ENCODE results near the gene CCDC141.

Gene CCDC141

DNA sequence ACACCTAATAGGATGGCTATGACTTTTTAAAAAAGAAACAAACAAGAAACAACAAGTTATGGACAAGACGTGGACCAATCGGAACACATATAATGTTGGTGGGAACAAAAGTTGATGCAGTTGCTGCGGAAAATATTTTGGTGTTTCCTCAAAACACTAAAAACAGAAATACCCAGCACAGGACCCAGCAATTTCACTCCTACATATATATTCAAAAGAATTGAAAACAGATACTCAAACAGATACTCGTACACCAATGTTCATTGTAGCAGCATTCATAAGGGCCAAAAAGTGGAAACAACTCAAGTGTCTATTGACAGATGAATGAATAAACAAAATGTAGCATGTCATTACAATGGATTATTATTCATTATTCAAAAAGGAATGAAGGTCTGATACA is 12.1 kb downstream of the CCDC141 start:
- no peak for DNase-seq (ENCODE audit: low read depth)
- TF ChIP-seq, protein P1, sequence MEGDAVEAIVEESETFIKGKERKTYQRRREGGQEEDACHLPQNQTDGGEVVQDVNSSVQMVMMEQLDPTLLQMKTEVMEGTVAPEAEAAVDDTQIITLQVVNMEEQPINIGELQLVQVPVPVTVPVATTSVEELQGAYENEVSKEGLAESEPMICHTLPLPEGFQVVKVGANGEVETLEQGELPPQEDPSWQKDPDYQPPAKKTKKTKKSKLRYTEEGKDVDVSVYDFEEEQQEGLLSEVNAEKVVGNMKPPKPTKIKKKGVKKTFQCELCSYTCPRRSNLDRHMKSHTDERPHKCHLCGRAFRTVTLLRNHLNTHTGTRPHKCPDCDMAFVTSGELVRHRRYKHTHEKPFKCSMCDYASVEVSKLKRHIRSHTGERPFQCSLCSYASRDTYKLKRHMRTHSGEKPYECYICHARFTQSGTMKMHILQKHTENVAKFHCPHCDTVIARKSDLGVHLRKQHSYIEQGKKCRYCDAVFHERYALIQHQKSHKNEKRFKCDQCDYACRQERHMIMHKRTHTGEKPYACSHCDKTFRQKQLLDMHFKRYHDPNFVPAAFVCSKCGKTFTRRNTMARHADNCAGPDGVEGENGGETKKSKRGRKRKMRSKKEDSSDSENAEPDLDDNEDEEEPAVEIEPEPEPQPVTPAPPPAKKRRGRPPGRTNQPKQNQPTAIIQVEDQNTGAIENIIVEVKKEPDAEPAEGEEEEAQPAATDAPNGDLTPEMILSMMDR (IDR thresholded peaks at IDR 0.05; ENCODE audit: control insufficient read depth, insufficient read depth, low read depth, low read length, missing control alignments): no peak
- H3K4me3 ChIP-seq (ENCODE audit: control insufficient read depth, low read depth, low read length): no peak overlapping the region

DNA sequence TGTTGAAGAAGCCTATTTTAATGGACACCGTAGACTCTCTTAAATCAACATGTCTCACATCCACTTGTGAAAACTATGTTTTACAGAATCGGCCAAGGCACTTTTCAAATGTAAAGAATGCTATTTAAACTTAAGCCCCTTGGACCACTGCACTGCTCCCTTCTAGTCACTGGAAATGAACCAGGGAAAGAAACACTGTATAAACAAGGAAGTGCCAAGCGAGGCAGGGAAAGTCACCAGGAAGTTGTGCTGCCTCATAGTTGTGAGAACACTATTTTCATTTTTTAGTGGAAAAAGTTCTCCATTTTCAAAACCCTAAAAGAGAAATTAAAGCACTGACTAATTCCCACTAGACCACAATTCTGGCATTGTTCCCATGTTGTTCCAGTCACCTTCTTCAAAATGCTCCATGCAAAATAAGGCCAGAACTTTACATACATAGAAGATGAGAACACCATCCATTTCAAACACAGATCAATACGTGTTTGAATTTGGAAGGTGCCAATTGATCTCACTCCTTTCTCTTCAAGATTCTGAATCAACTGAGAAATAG is 13.5 kb downstream of the CCDC141 start:
- H3K4me3 ChIP-seq (ENCODE audit: control insufficient read depth, low read depth, low read length): no peak overlapping the region
- TF ChIP-seq, protein P1 (IDR thresholded peaks at IDR 0.05; ENCODE audit: control insufficient read depth, insufficient read depth, low read depth, low read length, missing control alignments): no peak
- DNase-seq (ENCODE audit: low read depth): no peak

DNA sequence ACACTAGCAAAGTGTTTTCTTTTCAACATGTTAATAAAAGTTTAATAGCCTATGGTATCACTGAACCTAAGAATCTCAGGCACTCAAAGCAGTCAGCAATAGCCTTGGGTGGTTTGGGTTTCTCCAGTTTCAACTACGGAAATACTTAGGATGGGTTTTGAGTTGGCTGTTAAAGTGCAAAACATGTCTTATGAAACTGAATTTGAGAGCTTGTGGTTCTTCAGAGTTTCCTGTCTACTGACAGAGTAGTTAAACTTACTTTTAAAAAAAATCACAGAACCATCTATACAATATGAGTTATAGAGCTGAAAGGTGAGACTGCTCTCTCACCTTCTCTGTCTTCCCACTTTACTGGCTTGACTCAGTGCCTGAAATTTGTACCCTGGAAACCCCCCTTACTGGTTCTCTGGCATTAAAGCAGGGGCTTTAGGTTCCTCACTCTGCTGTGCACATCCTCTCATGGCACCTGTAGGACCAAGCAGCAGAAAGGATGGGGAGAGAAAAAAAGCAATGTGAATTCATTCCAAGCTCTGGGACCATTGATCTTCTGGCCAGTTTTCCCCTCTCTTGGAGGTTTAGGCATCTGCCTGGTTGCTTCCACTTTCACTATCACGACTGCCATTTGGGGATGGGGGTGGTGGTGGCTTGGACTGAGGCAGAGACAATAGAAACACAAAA is 18.1 kb downstream of the CCDC141 start:
- H3K4me3 ChIP-seq (ENCODE audit: control insufficient read depth, low read depth, low read length): no peak overlapping the region
- TF ChIP-seq, protein P1 (IDR thresholded peaks at IDR 0.05; ENCODE audit: control insufficient read depth, insufficient read depth, low read depth, low read length, missing control alignments): no peak
- peak; percentile 73 for DNase-seq (ENCODE audit: low read depth)

DNA sequence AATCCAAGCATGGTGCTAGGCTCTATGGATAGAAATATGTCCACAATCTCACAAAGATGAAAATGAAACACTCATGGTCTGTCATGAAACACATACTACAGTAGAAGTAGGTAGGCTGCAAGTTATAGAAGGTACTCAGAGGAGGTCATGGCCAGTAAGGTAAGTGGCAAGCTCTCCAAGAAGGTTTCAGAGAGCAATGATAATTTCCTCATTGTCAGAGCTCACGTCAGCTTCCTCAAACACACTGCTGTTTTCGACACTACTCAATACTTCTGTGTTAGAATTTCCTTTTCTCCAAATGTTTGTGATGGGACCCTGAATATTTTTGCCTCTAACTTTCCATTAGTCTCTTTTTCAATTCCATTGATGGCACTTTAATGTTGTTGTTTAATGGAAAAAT is 25.5 kb downstream of the CCDC141 start:
- no peak overlapping the region for H3K4me3 ChIP-seq (ENCODE audit: control insufficient read depth, low read depth, low read length)
- TF ChIP-seq, protein P1 (IDR thresholded peaks at IDR 0.05; ENCODE audit: control insufficient read depth, insufficient read depth, low read depth, low read length, missing control alignments): no peak
- no peak for DNase-seq (ENCODE audit: low read depth)

DNA sequence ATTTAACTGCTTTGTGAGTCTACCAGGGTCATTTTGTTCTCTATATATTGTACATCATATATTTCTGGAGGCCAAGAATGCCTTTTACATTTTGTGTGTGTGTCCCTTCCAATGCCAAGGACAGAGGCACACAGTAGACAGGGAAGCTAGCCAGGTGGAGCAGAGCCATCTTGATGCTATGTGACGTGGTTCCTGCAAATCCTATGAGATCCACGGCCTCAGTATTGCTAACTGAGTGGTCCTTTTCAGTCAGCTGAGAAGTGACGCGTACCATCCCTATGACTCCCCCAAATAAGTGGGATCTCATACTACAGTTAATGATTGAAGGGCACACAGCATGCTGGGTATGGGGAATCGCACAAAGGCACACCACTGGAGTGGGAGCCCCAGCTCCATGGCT is 27.3 kb downstream of the CCDC141 start:
- no peak for DNase-seq (ENCODE audit: low read depth)
- H3K4me3 ChIP-seq (ENCODE audit: control insufficient read depth, low read depth, low read length): no peak overlapping the region
- TF ChIP-seq, protein P1 (IDR thresholded peaks at IDR 0.05; ENCODE audit: control insufficient read depth, insufficient read depth, low read depth, low read length, missing control alignments): no peak

DNA sequence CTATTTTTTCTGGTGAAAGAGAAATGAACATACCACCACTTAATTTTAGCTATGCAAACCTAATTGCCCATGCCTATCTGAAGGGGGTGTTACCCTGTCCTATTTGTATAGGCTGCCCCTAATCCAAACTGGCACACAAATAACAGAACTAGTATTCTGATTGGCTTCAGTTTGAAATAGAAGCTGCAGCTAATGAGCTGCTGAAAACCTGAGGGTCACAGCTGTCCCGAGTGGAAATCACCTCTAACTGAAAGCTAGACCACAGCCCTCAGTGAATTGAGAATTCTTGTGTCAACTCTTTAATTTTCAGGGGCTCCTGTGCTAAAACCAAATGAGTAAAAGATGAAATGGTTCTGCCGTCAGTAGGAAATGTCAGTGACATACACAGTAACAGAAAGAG is 28.7 kb downstream of the CCDC141 start:
- H3K4me3 ChIP-seq (ENCODE audit: control insufficient read depth, low read depth, low read length): no peak overlapping the region
- TF ChIP-seq, protein P1 (IDR thresholded peaks at IDR 0.05; ENCODE audit: control insufficient read depth, insufficient read depth, low read depth, low read length, missing control alignments): no peak
- DNase-seq (ENCODE audit: low read depth): no peak
